Right renal pelvis (tissue), 4 donors: ENCODE data around the gene RNF212B. TPM values are rescaled to one million over a fixed set of nuclear protein-coding genes. Genes with fewer than 3 reads are reported as not detected.

ENCODE experiments used
- DNase-seq, 4 donors: peaks; one replicate each; pipeline ENCODE4 v3.0.0-alpha.2; 2013; ENCODE audit warnings: low read depth in 4 of 4, low spot score in 3 of 4, missing footprints in 1 of 4
- polyA plus RNA-seq, 4 donors: library from polyadenylated mRNA; unstranded; fragments of 120-200 nt; gene quantifications; one replicate each; pipeline ENCODE4 v1.2.1, GENCODE V29; 2013; ENCODE audit not compliant: insufficient read length in 4 of 4

Gene RNF212B
- polyA plus RNA-seq, 4 donors: 1.1 to 1.8 (median 1.5) TPM

- DNase-seq: no peak
Observed at GRCh38 chr14:23310546-23310945, 72.8 kb downstream of the RNF212B start.

- DNase-seq: no peak
Observed at GRCh38 chr14:23316300-23316699, 78.6 kb downstream of the RNF212B start.

- DNase-seq: no peak
Observed at GRCh38 chr14:23319746-23320583, 82.2 kb downstream of the RNF212B start.

- peak; percentile 99 to 100 (median 100) for DNase-seq
Observed at GRCh38 chr14:23320584-23321571, 83.1 kb downstream of the RNF212B start, which contains the start of gene PABPN1. PABPN1 (plus strand) TSS chr14:23321457; CDS start chr14:23321470, 13 bp downstream.

- peak in 1 of 4 donors; percentile 25 for DNase-seq
Observed at GRCh38 chr14:23321572-23322547, 84.1 kb downstream of the RNF212B start.

Other genes starting within 250 kb of the RNF212B start
- gene C14orf93, start 227.8 kb upstream of the RNF212B start, polyA plus RNA-seq: 10 to 100 TPM; 16.9 to 20.4 (median 18.8) TPM
- 100 to 1,000 TPM; 188 to 243 (median 217) TPM for gene PSMB5, start 203.0 kb upstream of the RNF212B start, polyA plus RNA-seq
- under 1 TPM in 1 of 4 donors, not detected in 3; 0.09 TPM for gene PSMB11, start 195.7 kb upstream of the RNF212B start, polyA plus RNA-seq
- 10 to 100 TPM; 20.4 to 24.9 (median 21.1) TPM for gene CDH24, start 180.4 kb upstream of the RNF212B start, polyA plus RNA-seq
- 100 to 1,000 TPM; 218 to 267 (median 225) TPM for gene ACIN1, start 142.8 kb upstream of the RNF212B start, polyA plus RNA-seq
- gene C14orf119, start 142.4 kb upstream of the RNF212B start, polyA plus RNA-seq: 10 to 100 TPM; 79.9 to 87.9 (median 84.4) TPM
- gene CIROP, start 132.9 kb upstream of the RNF212B start, polyA plus RNA-seq: under 1 TPM in 1 of 4 donors, not detected in 3; 0.04 TPM
- under 1 TPM in 3 of 4 donors, not detected in 1; 0.13 to 0.32 (median 0.18) TPM for gene CEBPE, start 118.7 kb upstream of the RNF212B start, polyA plus RNA-seq
- 100 to 1,000 TPM in 1 of 4 donors, 10 to 100 TPM in 3; 88.7 to 100 (median 95.3) TPM for gene SLC7A8, start 54.3 kb upstream of the RNF212B start, polyA plus RNA-seq
- gene HOMEZ, start 48.2 kb downstream of the RNF212B start, polyA plus RNA-seq: 10 to 100 TPM; 27.5 to 30.6 (median 28.2) TPM
- gene PPP1R3E, start 64.9 kb downstream of the RNF212B start, polyA plus RNA-seq: 10 to 100 TPM; 22.5 to 31.7 (median 25.0) TPM
- 10 to 100 TPM; 40.1 to 43.1 (median 40.9) TPM for gene BCL2L2, start 68.9 kb downstream of the RNF212B start, polyA plus RNA-seq
- 100 to 1,000 TPM; 243 to 268 (median 257) TPM for gene PABPN1, start 83.5 kb downstream of the RNF212B start, polyA plus RNA-seq
- 10 to 100 TPM; 56.7 to 74.4 (median 61.3) TPM for gene SLC22A17, start 115.0 kb downstream of the RNF212B start, polyA plus RNA-seq
- gene EFS, start 127.2 kb downstream of the RNF212B start, polyA plus RNA-seq: 10 to 100 TPM; 36.6 to 53.0 (median 40.1) TPM
- not detected for gene IL25, start 134.9 kb downstream of the RNF212B start, polyA plus RNA-seq
- gene CMTM5, start 139.1 kb downstream of the RNF212B start, polyA plus RNA-seq: 1 to 10 TPM; 2.0 to 3.3 (median 2.9) TPM
- under 1 TPM; 0.17 to 0.24 (median 0.22) TPM for gene MYH6, start 170.3 kb downstream of the RNF212B start, polyA plus RNA-seq
- gene MYH7, start 197.7 kb downstream of the RNF212B start, polyA plus RNA-seq: under 1 TPM; 0.19 to 0.32 (median 0.24) TPM
- gene NGDN, start 231.8 kb downstream of the RNF212B start, polyA plus RNA-seq: 10 to 100 TPM; 62.3 to 67.5 (median 64.8) TPM